ENCODE data around the gene ACTRT3.

The ACTRT3 gene

GRCh38 chr3:169769287-169770181 lies at the start of gene ACTRT3:
TSS of gene ACTRT3 (minus strand) at chr3:169769561. CDS start at chr3:169769520, 41 bp downstream.
- DNase-seq (ENCODE audit: low read depth in 3 of 3), result peak; percentile 43 to 55 (median 54)

- DNase-seq (ENCODE audit: low read depth in 3 of 3), result no peak
Observed at GRCh38 chr3:169818316-169818715, 49.0 kb upstream of the ACTRT3 start.

- DNase-seq (ENCODE audit: low read depth in 3 of 3), result no peak
Observed at GRCh38 chr3:169815590-169816150, 46.3 kb upstream of the ACTRT3 start.

- peak; percentile 40 to 69 (median 60) for DNase-seq (ENCODE audit: low read depth in 3 of 3)
Observed at GRCh38 chr3:169813757-169814517, 44.6 kb upstream of the ACTRT3 start.

GRCh38 chr3:169813278-169813677 lies 43.9 kb upstream of the ACTRT3 start:
- DNase-seq (ENCODE audit: low read depth in 3 of 3), result no peak

- peak; percentile 50 to 73 (median 63) for DNase-seq (ENCODE audit: low read depth in 3 of 3)
Observed at GRCh38 chr3:169812332-169813235, 43.2 kb upstream of the ACTRT3 start, which contains the start of the genes LRRC34 and LRRIQ4. TSS of gene LRRC34 (minus strand) at chr3:169812904. CDS start at chr3:169812548, 356 bp downstream. TSS of gene LRRIQ4 (plus strand) at chr3:169812870. CDS start at chr3:169821922, 9,052 bp downstream.

- no peak for DNase-seq (ENCODE audit: low read depth in 3 of 3)
Observed at GRCh38 chr3:169811631-169812331, 42.4 kb upstream of the ACTRT3 start.

GRCh38 chr3:169809230-169809795 lies 40.0 kb upstream of the ACTRT3 start:
- DNase-seq (ENCODE audit: low read depth in 3 of 3), result no peak

- DNase-seq (ENCODE audit: low read depth in 3 of 3), result no peak
Observed at GRCh38 chr3:169804681-169805080, 35.3 kb upstream of the ACTRT3 start.

GRCh38 chr3:169792359-169792758 lies 23.0 kb upstream of the ACTRT3 start:
- DNase-seq (ENCODE audit: low read depth in 3 of 3), result no peak

GRCh38 chr3:169790687-169791429 lies 21.5 kb upstream of the ACTRT3 start:
- DNase-seq (ENCODE audit: low read depth in 3 of 3), result no peak

- DNase-seq (ENCODE audit: low read depth in 3 of 3), result no peak
Observed at GRCh38 chr3:169790219-169790618, 20.9 kb upstream of the ACTRT3 start.

GRCh38 chr3:169787791-169788190 lies 18.4 kb upstream of the ACTRT3 start:
- no peak for DNase-seq (ENCODE audit: low read depth in 3 of 3)

GRCh38 chr3:169787120-169787519 lies 17.8 kb upstream of the ACTRT3 start:
- no peak for DNase-seq (ENCODE audit: low read depth in 3 of 3)

GRCh38 chr3:169781209-169781855 lies 12.0 kb upstream of the ACTRT3 start:
- DNase-seq (ENCODE audit: low read depth in 3 of 3), result no peak

- no peak for DNase-seq (ENCODE audit: low read depth in 3 of 3)
Observed at GRCh38 chr3:169780742-169781141, 11.4 kb upstream of the ACTRT3 start.

- DNase-seq (ENCODE audit: low read depth in 3 of 3), result no peak
Observed at GRCh38 chr3:169777822-169778221, 8.5 kb upstream of the ACTRT3 start.

- DNase-seq (ENCODE audit: low read depth in 3 of 3), result no peak
Observed at GRCh38 chr3:169774186-169774585, 4.8 kb upstream of the ACTRT3 start.
